Measurements from ENCODE around the gene LSM7.
"Not testable (repeated sequence)": the region's sequence is repeated elsewhere in the genome, so short reads cannot be mapped to it uniquely, and the experiment has no call there.

The LSM7 gene

DNA sequence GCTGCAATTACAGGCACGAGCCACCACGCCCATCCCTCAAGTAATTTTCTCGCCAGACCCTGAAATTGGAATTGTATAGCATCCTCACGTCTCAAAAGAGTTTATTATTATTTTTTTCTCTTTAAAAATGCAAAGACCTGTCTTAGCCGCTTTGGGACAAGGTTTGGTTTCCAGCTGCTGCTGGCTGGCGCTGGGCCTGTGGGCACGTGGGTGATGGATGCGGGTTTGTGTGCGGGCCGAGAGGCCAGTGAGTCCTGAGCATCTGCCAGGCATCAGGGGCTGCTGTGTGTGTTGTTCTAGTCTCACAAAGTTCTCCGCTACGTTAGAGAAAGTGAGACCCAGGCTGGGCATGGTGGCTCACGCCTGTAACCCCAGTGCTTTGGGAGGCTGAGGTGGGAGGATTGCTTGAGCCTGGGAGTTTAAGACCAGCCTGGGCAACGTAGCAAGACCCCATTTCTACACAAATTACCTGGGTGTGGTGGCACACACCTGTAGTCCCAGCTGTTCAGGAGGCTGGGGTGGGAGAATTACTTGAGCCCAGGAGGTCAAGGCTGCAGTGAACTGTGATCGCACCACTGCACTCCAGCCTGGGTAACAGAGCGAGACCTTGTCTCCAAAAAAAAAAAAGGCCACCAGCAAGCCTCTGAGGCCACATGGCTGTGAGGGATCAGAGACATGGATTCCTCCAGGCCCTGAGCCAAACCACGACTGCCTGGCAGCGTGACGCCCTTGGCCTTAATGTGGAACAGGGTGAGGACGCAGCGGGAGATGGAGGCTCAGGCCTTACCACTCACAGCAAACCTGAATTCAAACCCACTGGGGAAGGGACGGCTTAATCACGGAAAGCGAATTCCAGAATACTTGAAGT, 27.0 kb upstream of the LSM7 start:
- no peak for DNase-seq

DNA sequence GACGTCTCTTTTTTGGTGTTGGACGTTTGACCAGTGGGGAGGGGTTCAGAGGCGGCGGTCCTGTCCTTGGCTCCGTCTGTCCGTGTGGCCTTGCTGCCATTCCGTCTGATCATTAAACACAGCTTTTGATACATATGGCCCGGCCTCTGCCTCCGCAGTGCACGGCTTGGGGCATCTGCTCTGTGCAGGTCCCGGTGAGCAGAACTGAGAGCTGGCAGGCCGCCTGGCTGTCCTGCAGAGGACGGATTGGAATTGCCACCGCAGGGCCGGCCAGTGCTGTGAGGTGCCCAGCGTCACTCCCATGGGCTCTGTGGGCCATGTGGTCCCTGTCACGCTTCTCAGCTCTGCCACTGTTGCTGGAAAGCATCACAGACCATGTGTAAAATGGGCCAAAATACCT, 26.3 kb upstream of the LSM7 start:
- DNase-seq = no peak

DNA sequence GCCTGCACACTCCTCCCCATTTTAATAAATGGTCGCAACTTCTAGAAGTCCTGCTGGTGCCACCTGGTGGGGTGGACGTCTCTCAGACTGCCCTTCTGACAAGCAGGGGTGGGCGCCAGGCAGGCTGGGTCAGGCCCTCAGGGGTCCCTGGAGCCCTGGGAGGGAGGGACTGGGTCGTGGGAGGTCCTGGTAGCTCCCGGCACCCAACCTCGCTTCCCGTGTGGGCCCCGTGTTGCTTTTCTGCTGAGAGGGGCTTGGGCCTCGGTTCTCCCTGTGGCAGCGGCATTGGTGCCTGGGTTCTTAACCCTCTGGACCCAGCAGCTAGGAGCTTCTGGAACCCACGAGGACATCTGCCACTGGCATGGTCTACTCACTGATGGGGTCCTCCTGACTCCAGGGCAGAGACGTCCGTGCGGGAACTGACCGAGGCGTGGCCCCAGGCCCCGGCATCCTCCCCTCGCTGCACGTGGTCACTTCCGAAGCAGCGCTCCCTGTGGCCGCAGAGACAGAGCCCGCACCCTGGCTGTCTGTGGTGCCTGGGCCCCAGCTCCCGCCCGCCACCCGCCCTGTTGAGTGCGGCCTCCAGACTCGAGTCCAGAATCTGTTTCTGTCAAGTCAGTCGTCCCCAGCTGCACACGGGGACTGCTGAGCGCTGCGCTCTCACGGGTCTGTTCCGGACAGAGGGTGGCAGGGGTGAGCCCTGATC, 25.7 kb upstream of the LSM7 start:
- no peak for DNase-seq

DNA sequence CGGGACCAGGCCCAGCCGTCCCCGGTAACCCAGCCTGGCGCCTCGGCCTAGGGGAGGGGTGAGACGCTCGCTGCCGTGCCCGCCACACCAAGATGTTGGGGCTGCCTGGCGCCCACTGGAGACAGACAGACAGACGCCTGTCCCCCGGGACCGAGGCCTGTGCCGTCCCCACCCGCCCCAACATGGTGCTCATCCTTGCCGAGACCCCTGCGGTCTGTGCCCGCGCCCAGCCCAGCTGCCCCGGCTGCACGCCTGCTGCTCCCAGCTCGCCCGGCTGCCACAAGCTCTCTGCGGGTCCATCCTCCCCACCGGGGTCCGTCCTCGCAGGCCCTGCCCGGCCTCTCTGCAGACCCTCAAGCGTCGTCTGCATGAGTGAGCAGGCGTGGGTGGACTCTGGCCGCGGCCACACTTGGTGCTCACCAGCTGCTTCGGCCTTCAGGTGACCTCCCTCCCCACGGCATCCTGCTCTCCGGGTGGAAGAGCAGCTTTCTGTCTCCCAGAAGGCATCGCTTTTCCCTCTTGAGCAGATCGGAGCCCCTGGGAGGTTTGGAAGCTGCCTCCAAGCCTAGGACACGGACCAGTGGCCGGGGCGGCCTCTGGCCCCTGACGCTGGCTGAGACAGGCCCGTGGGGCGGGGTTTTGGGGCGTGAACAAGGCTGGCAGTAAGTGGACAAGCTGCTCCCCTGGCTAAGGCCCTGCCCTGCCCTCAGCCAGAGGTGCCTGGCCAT, 24.9 kb upstream of the LSM7 start:
- DNase-seq = no peak

DNA sequence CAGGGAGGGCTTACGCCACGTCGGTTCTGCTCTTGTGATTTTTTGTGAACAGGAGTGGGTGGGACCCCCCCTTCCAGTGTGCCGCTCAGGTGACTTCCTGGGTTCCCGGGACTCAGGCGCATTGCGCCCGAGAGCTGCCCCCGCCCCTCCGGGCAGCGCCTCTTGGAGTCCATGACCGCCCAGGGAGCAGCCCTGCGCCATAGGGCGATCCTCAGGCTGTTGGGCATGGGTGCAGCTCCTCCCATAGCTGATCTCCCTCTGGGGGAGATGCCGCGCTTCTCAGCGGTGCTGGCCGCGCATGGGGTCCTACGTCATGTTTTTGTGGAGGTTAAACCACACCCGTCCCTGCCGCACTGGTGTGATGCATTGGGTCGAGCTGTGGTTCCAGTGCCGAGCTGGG, 23.7 kb upstream of the LSM7 start:
- no peak for DNase-seq

DNA sequence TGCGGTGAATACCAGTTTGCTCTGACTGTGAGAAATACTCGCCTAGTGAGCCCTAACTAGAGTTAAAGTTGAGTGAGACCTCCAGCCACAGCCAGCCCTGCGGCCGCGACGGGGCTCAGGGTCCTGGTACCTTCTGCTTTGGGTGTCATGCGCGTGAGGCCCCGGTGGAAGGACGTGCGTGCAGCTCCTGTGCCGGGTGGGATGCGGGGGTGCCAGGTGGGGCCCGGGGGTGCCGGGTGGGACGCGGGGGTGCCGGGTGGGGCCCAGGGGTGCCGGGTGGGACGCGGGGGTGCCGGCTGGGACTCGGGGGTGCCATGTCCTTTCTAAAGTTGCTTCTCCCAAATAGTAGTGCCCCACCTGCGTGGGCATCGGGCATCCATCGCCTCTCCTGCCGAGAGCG, 23.2 kb upstream of the LSM7 start:
- DNase-seq = no peak

DNA sequence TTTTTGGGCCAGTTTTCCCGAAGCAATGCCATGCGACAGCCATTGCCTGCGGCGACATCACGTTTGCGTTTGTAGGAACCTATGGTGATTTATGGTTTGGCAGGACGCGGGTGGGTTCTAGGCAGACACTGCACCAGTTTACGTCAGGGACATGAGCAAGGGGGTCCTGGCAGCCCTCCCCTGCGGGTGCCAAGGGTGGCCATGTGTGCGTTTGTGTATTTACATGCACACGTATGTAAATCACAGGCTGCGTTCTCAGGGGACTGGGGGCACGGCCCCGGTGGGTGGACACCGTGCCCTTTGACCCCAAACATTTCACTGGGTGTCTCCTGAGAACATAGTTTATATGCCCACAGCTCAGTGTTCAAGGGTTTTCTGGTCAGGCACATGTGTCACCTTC, 22.3 kb upstream of the LSM7 start:
- no peak for DNase-seq

DNA sequence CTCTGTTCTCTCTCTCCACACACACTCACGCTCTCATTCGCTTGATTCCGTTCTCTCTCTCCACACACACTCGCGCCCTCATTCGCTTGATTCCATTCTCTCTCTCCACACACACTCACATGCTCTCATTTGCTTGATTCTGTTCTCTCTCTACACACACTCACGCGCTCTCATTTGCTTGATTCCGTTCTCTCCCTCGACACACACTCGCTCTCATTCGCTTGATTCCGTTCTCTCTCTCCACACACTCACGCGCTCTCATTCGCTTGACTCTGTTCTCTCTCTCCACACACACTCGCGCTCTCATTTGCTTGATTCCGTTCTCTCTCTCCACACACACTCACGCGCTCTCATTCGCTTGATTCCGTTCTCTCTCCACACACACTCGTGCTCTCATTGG, 21.4 kb upstream of the LSM7 start:
- DNase-seq = not testable (repeated sequence)

DNA sequence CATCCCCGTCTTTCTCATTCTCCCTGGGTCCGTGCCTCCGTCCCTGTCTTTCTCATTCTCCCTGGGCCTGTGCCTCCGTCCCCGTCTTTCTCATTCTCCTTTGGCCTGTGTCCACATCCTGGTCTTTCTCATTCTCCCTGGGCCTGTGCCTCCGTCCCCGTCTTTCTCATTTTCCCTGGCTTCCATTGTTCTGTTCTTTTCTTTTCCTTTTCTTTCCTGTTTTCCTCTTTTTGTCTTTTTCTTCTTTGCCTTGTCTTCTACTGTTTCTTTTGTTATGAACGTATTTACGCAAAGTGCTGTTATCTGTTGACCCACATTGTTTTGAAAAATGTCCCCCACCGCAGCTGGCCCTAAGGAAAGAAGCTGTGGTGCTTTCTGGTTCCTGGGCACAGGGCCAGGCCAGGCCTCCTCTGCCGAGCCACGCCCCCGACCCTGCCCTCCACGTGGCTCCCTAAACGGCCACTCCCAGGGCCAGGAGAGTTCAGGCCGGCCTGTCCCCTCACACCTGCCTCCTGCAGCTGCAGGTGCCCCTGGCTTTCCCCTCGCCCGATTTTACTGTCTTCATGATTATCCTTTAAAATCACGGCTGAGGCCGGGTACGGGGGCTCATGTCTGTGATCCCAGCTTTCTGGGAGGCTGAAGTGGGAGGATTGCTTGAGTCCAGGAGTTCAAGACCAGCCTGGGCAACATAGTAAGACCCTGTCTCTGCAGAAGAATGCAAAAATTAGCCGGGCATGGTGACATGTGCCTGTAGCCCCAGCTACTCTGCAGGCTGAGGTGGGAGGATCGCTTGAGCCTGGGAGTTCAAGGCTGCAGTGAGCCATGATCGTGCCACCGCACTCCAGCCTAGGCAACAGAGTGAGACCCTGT, 17.6 kb upstream of the LSM7 start:
- no peak for DNase-seq

DNA sequence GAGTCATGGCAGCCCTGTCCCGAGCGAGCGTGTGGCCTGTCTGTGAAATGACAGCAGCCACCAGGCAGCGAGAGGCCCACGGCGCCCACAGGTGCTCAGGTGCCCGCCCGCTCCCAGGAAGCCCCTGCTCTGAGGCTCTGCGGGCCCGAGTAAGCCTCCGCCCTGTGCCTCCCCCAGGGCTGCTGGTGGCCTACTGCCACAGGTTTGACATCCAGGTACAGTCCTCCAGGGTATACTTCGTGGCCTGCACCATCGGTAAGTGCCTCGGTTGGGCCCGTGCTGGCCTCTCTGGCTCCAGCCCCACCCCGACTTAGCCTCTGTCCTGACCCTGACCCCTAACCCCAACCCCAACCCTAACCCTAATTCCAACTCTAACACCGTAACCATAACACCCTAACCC, 16.7 kb upstream of the LSM7 start:
- no peak for DNase-seq

DNA sequence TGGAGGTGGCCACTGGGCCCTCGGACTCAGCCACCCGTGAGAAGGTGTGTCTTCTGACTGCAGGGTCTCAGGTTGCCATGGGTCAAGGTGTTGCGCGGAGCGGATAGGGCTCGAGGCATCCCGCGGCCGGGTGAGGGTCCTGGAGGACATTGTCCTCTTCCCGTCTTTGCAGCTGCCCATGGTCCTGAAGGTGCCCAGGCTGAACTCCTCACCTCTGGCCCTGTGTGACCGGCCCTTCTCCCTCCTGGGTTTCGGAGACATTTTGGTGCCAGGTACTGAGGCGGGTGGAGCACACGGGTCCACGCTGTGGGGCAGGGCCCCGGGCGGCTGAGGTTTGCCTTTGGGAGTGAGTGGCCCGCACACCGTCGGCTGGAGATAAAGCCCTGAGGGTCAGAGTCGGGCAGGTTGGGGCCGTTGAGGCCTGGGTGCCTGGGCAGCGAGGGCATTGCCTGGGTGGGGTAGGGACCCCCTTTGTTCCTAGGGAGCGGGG, 16.0 kb upstream of the LSM7 start:
- no peak for DNase-seq

DNA sequence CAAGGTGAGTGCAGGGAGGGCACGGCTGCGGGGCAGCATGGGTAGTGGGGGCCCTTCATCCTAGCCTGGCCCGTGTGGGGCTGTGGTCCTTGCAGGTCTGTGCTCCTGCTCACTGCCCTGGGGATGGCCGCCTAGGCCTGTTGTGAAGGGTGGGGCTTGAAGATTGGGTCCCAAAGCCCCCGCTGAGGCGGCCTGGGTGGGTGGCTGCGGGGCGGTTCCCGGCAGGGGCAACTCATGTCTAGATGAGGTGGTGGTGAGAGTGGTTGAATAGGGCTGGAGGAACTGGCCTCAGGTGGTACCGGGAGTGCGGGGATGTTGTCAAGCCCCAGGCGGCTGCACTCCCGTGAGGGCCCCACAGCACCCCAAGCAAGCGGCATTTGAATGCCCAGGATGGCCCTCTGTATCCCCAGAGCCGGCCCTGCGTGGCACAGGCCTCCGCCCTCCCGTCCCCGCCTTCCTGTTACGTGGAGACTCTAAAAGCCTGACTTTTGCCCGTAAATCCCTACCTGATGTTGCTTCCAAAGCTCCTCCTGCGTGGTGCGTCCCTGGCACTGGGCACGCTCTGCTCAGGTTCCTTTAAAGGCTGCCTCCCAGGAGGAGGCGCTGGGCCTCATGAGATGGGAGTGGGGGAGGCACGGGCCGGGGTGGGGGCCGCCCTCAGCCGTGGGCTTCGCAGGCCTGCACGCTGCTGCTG, 15.1 kb upstream of the LSM7 start:
- no peak for DNase-seq

DNA sequence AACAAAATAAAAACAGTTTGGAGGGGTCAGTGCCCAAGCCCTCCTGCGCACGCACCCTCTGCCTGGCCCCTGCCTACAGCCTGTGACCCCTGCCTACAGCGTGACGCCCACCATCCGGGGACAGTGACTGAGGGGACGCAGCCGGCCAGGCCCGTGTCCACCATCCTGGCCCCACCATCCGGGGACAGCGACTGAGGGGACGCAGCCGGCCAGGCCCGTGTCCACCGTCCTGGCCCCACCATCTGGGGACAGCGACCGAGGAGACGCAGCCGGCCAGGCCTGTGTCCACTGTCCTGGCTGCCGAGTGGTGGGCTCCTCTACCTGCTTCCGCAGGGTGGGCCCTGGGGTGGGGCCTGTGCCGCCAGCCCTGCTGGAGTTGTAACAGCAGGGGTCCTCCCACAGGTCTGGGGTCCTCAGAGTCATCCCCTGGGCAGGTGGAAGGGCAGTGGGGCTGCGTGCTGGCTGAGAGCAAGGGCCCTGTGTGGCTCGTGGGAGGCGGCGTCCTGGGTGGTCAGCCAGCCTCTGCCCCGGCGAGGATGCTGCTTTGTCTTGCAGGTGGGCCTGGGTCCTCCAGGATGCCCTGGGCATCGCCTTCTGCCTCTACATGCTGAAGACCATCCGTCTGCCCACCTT, 14.4 kb upstream of the LSM7 start:
- DNase-seq = no peak

DNA sequence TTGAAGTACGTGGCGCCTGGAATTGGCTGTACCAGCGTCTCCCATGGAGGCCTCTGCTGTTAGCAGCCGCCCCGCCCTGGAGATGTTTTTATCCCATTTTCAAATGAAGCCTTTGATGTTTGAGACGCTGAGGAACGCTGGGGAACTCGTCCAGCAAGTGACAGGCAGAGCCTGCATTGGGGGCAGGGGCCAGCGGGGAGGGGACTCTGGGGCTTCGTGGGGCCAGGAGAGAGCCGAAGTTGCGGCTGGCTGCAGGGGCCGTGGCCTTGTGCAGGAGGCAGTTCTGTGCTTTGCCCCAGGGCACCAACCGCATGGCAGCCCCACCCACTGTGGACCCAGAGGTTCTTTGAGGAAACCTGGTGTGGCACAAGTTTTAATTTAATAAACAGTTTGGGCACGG, 13.6 kb upstream of the LSM7 start:
- no peak for DNase-seq

DNA sequence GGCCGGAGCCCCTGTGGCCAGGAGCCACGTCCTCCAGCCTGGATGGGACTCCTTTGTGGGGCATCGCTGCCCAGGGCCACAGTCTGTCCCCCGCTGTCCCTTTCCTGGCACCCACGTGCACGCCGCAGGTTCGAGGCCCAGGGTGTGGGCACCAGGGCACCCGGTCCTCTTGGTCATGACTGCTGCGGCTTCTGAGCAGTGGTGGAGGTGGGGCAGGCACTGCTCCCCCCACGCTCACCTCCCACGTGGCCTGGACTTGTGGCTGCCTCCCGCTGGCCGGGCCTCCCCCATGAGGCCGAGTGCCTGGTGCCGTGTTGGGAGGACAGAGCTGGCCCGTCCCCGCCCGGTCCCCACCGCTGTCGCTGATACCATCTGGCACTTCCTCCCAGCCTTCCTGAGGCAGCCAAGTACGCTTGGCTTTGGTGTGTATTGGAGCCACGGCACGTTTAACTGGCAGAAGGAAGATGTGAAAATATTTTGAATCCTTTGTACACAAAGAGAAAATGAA, 12.9 kb upstream of the LSM7 start:
- DNase-seq = no peak

DNA sequence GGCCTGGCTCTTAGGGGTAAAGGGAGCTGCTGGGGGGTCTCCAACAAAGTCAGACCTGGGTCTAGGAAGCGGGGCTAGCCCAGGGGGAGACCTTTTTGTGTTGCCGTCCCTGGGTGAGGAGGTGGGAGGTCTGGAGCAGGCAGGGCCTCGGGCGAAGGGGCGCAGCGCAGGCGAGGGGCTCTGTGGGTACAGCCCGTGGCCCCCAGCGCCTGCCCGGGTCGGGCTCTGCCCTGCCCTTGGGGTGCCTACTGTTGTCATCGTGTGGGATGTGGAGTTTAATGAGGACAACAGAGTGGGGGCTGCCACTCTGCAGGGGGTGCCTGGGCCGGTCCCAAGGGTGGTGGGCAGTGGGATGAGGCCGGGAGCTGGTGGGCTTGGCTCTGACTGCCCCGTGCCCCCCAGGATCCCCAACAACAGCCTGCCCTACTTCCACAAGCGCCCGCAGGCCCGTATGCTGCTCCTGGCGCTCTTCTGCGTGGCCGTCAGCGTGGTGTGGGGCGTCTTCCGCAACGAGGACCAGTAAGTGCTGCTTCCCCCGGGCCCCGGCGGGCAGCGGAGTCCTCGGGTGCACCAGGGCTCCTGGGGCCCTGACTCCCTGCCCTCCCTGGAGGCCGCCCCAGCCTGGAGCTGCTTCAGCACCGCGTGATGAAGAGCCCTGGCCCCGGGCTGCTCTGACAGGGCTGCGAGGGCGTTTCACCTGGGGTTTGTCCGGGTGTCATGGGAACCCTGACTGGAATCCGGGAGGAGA, 12.3 kb upstream of the LSM7 start:
- DNase-seq = no peak

DNA sequence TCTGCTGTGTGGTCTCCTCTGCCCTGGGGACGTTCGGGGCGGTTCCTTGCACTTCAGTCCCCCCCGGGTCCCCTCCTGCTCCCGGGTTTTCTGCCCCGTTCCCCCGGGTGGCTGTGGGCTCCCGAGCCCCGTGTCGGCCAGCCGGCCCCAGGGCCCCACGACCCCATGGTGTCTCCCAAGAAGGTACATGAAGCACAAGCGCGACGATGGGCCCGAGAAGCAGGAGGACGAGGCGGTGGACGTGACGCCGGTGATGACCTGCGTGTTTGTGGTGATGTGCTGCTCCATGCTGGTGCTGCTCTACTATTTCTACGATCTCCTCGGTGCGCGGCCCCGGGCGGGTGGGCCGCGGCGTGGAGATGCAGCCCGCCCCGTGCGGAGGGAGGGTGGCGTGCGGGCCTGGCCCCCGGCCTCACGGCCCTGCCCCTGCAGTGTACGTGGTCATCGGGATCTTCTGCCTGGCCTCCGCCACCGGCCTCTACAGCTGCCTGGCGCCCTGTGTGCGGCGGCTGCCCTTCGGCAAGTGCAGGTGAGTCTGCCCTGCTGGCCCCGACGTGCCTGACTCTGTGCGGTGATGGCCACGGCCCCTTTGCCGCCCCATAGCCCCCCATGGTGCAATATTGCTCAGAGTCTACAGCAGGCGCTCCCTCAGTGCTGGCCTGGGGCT, 11.4 kb upstream of the LSM7 start:
- no peak for DNase-seq

DNA sequence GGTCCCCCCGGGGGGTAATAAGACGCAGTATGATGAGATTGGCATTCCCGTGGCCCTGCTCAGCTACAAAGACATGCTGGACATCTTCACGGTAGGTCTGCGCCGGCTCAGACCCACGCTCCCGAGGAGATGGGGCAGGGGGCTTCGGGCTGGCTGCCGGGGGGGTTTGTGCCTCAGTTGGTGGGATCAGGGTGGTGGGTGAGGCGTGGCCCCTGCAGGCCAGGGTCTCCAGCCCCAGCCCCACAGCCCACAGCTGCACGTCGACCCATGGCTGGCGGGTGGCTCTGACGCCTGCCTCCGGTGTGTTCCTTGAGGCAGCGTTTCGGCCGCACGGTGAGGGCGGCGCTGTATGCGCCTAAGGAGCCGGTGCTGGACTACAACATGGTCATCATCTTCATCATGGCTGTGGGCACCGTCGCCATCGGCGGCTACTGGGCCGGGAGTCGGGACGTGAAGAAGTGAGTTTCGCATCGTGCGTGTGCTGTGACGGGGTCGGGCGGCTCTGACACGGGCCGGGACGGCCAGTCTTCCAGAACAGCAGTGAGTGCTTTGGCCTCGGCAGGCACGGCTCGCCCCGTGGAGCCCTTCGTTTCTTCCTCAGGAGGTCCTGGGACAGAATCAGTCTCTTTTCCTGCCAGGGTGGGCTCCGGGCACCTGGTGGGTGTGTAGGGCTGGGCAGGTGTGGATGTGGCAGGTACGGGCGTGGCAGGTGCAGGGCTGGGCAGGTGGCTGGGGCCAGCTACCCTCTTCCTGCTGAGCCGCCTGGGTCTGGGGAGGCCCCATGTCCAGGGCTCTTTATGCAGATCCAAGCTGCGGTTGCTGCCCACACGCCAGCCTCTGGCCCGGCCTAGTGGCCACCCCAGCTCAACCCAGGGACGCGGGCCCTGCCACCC, 10.6 kb upstream of the LSM7 start:
- no peak for DNase-seq

DNA sequence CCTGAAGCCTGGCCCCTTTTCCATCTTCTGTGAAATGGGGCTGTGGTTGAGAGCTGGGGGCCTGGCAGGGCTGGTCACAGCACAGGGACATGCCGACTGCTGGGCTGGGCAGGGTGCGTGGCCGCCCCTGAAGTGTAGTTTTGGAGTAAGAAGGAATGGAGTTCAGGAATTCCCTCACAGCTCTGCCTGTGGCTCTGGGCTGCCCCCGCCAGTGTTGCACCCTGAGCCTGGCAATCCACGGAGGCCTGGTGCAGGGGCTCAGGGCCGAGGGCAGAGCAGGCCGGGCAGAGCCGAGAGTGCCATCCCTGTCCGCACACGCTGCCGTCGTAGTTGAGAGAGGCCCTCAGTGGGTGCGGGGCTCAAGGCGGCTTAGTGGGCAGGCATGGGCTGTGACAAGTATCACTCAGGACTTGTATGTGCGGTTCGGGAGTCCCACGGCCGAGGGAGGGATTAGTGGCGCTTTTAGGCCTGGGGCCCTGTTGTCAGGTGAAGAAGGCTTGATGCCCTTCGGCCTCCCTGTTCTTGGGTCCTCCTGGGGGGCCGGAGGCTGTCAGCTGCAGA, 9.7 kb upstream of the LSM7 start:
- DNase-seq = no peak

Data from inflammatory macrophage treated with lipopolysaccharide for 1 hour (primary cell).